Measurements from ENCODE around the gene MANF. TPM values are rescaled to one million over a fixed set of nuclear protein-coding genes. Genes with fewer than 3 reads are reported as not detected.

Gene MANF
- total RNA-seq, 1 experiment from 2014 or later = 27.2 TPM

DNA sequence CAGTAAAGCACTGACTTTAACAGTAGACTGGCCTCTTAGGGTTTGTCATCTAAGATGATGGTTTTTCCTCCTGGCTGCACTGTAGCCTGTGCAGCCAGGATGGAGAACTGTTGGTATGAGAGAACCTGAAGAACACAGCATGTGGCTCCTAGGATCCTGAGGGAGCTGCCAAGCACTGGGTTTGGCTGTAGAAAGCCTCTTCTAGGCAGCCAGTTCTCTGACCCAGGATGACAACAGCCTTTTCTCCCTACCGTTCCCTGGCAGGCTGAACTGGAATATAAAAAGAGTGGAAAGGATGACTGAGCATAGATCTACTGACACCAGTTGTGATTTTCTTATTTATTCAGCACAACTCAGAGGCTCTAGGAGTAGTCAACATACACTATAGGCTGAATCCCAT is 34.3 kb upstream of the MANF start:
- Histone ChIP-seq H3K27me3 (ENCODE audit: low read length) (no peaks in the 10 kb centered on the region), H3K9me2 (replicated peaks; ENCODE audit: insufficient read depth, low read length) (no peaks in the 10 kb centered on the region)

DNA sequence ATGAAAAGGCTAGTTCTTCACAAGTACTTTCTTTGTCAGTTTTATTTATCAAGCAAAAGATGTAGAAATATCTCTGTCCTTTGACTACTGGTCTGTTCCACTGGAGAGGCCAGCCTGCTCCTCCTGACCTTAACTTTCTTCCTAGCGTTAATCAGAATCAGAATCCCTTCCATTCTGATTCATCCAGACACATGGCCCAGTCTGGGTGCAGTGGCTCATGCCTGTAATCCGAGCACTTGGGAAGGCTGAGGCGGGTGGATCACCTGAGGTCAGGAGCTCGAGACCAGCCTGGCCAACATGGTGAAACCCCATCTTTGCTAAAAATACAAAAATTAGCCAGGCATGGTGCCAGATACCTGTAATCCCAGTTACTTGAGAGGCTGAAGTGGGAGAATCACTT is 32.0 kb upstream of the MANF start:
- no peak overlapping the region for H3K27ac ChIP-seq (ENCODE audit: low read length)
- H2AFZ ChIP-seq (ENCODE audit: low read length) = no peak overlapping the region

More for the DNA sequence above, 34.3 kb upstream of the MANF start:
- DNase-seq = no peak
- Histone ChIP-seq H3K9me3 (ENCODE audit: low read length) (no peaks in the 10 kb centered on the region), H3K4me2 (ENCODE audit: low read depth, low read length, poor library complexity, severe bottlenecking) (no peak overlapping the region), H4K20me1 (ENCODE audit: insufficient read depth, low read depth, low read length) (no peaks in the 10 kb centered on the region), H3K36me3 (ENCODE audit: insufficient read depth, low read length) (no peaks in the 10 kb centered on the region), H3K79me2 (ENCODE audit: low read length) (no peaks in the 10 kb centered on the region), H3K9ac (ENCODE audit: low read length) (no peak overlapping the region), H3K4me1 (ENCODE audit: low read length) (no peaks in the 10 kb centered on the region), H2AFZ (ENCODE audit: low read length) (no peak overlapping the region), H3K27ac (ENCODE audit: low read length) (no peak overlapping the region), H3K4me3 (ENCODE audit: low read length) (no peak overlapping the region)

DNA sequence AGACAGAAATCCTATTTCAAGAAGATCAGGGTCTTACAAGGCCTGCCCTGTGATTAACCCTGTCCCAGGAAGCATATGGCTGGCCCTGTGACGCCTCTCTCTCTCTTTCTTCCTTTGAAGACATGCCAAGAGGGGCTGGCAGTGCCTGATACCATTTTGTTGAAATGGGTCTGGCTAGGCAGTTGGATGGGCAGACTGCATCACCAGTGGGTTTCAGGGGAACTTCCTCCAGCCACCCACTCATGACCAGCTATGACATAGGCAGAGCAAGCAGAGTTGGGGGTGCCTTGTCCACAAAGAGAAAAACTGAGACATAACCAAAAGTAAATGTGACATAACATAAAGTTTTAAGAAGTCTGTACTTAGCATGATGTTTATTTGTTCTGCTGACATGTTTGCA is 31.4 kb upstream of the MANF start:
- no peak for DNase-seq
- H3K36me3 ChIP-seq (ENCODE audit: insufficient read depth, low read length) = no peaks in the 10 kb centered on the region

More for the DNA sequence above, 32.0 kb upstream of the MANF start:
- no peaks in the 10 kb centered on the region for H3K9me3 ChIP-seq (ENCODE audit: low read length)
- H4K20me1 ChIP-seq (ENCODE audit: insufficient read depth, low read depth, low read length) = no peaks in the 10 kb centered on the region
- no peaks in the 10 kb centered on the region for H3K9me2 ChIP-seq (replicated peaks; ENCODE audit: insufficient read depth, low read length)
- no peak overlapping the region for H3K4me2 ChIP-seq (ENCODE audit: low read depth, low read length, poor library complexity, severe bottlenecking)
- no peak for DNase-seq
- no peaks in the 10 kb centered on the region for H3K27me3 ChIP-seq (ENCODE audit: low read length)
- no peaks in the 10 kb centered on the region for H3K36me3 ChIP-seq (ENCODE audit: insufficient read depth, low read length)
- H3K4me3 ChIP-seq (ENCODE audit: low read length) = no peak overlapping the region
- H3K4me1 ChIP-seq (ENCODE audit: low read length) = no peaks in the 10 kb centered on the region
- no peaks in the 10 kb centered on the region for H3K79me2 ChIP-seq (ENCODE audit: low read length)
- H3K9ac ChIP-seq (ENCODE audit: low read length) = no peak overlapping the region

DNA sequence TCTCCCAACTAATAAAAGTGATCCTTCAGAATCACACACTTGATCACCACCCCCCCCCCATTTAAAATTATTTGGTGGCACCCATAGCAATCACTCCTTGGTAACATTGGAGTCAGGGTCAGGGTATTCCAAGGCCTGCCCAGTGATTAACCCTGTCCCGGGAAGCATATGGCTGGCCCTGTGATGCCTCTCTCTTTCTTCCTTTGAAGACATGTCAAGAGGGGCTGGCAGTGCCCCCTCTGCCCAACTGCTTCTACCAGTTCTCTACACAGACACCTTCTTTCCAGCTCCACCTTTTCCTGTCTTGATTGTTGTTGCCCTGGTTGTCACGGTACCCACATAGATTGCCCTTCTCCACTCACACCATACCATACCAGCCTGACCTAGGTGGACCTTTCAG is 30.9 kb upstream of the MANF start:
- Histone ChIP-seq H4K20me1 (ENCODE audit: insufficient read depth, low read depth, low read length) (no peaks in the 10 kb centered on the region), H3K9ac (ENCODE audit: low read length) (no peak overlapping the region), H3K27ac (ENCODE audit: low read length) (no peak overlapping the region), H3K36me3 (ENCODE audit: insufficient read depth, low read length) (no peaks in the 10 kb centered on the region), H3K4me3 (ENCODE audit: low read length) (no peak overlapping the region), H3K9me3 (ENCODE audit: low read length) (no peaks in the 10 kb centered on the region), H3K27me3 (ENCODE audit: low read length) (no peaks in the 10 kb centered on the region), H3K4me1 (ENCODE audit: low read length) (no peaks in the 10 kb centered on the region), H3K9me2 (replicated peaks; ENCODE audit: insufficient read depth, low read length) (no peaks in the 10 kb centered on the region), H3K79me2 (ENCODE audit: low read length) (no peaks in the 10 kb centered on the region), H3K4me2 (ENCODE audit: low read depth, low read length, poor library complexity, severe bottlenecking) (no peak overlapping the region), H2AFZ (ENCODE audit: low read length) (no peak overlapping the region)
- no peak for DNase-seq

More for the DNA sequence above, 31.4 kb upstream of the MANF start:
- Histone ChIP-seq H3K4me3 (ENCODE audit: low read length) (no peak overlapping the region), H4K20me1 (ENCODE audit: insufficient read depth, low read depth, low read length) (no peaks in the 10 kb centered on the region), H3K27me3 (ENCODE audit: low read length) (no peaks in the 10 kb centered on the region), H3K4me2 (ENCODE audit: low read depth, low read length, poor library complexity, severe bottlenecking) (no peak overlapping the region), H3K27ac (ENCODE audit: low read length) (no peak overlapping the region), H2AFZ (ENCODE audit: low read length) (no peak overlapping the region), H3K9ac (ENCODE audit: low read length) (no peak overlapping the region), H3K9me3 (ENCODE audit: low read length) (no peaks in the 10 kb centered on the region), H3K9me2 (replicated peaks; ENCODE audit: insufficient read depth, low read length) (no peaks in the 10 kb centered on the region), H3K4me1 (ENCODE audit: low read length) (no peaks in the 10 kb centered on the region), H3K79me2 (ENCODE audit: low read length) (no peaks in the 10 kb centered on the region)

DNA sequence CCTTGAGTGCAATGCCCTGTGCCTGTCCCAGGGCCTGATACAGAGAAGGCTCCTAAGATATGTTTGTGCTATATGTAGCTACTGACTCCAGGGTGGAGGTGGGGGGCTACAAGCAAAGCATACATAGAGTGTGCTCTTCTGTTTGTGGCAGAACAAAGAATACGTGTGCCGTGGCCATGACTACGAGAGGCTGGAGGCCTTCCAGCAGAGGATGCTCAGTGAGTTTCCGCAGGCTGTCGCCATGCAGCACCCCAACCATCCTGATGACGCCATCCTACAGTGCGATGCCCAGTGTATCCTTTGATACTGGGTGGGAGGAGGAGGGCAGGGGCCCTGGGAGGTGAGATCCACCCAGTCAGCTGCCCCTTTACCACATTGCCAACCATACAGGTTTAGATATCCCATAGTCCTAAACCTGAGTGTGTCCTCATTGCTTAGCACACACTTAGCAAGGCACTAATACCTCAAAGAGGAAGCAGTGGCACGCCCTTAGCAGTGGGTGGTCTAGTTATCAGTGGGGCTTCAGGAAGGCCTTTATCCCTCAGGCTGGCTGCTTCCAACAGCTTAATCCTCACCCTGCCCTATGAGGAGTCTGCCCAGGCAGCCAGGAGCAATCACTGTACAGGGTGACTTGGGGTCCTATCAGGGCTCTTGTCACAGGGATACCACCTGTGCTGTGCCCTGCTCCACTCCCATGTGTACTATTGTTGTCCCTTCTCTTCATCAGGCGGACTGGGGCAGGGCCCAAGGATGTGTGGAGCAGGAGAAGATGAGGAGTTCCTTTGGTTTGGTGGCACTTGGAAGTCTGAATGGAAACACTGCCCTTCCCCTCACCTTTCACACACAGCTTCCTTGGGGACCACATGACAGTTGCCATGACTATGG is 30.1 kb upstream of the MANF start:
- no peak overlapping the region for H2AFZ ChIP-seq (ENCODE audit: low read length)
- no peak overlapping the region for H3K27ac ChIP-seq (ENCODE audit: low read length)
- H4K20me1 ChIP-seq (ENCODE audit: insufficient read depth, low read depth, low read length) = no peaks in the 10 kb centered on the region
- no peak overlapping the region for H3K4me3 ChIP-seq (ENCODE audit: low read length)
- no peak overlapping the region for H3K9ac ChIP-seq (ENCODE audit: low read length)
- no peak for DNase-seq
- H3K27me3 ChIP-seq (ENCODE audit: low read length) = no peaks in the 10 kb centered on the region
- H3K4me2 ChIP-seq (ENCODE audit: low read depth, low read length, poor library complexity, severe bottlenecking) = no peak overlapping the region
- H3K4me1 ChIP-seq (ENCODE audit: low read length) = no peaks in the 10 kb centered on the region
- no peaks in the 10 kb centered on the region for H3K9me2 ChIP-seq (replicated peaks; ENCODE audit: insufficient read depth, low read length)
- no peaks in the 10 kb centered on the region for H3K36me3 ChIP-seq (ENCODE audit: insufficient read depth, low read length)
- H3K9me3 ChIP-seq (ENCODE audit: low read length) = no peaks in the 10 kb centered on the region
- no peaks in the 10 kb centered on the region for H3K79me2 ChIP-seq (ENCODE audit: low read length)

DNA sequence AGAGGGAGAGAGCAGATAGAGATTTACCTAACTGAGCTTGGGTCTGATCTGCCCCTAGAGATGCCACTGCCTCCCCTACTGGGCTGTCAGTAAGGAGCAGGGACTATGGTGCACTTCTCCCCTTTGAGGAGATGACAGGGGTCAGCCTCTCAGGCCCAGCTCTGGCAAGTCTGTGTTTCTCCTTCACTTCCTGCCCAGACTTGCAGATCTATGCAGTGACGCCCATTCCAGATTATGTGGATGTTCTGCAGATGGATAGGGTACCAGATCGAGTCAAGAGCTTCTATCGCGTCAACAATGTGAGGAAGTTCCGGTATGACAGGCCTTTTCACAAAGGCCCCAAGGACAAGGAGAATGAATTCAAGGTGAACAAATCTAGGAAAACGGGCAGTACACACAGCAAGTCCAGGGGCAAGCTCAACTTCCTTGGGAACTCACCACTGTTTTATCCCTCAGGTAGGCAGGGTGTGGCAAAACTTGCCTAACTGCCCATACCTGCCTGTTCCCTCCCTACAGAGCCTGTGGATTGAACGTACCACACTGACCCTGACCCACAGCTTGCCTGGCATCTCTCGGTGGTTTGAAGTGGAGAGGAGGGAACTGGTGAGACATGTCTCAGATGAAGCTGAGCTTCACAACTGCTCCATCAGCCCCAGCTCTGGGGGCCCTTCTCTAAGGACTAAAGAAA is 29.1 kb upstream of the MANF start:
- no peak for DNase-seq
- H3K79me2 ChIP-seq (ENCODE audit: low read length) = no peaks in the 10 kb centered on the region
- no peaks in the 10 kb centered on the region for H4K20me1 ChIP-seq (ENCODE audit: insufficient read depth, low read depth, low read length)
- no peaks in the 10 kb centered on the region for H3K27me3 ChIP-seq (ENCODE audit: low read length)
- H3K4me2 ChIP-seq (ENCODE audit: low read depth, low read length, poor library complexity, severe bottlenecking) = no peak overlapping the region
- no peak overlapping the region for H3K4me3 ChIP-seq (ENCODE audit: low read length)
- no peak overlapping the region for H3K27ac ChIP-seq (ENCODE audit: low read length)
- H3K36me3 ChIP-seq (ENCODE audit: insufficient read depth, low read length) = no peaks in the 10 kb centered on the region
- H3K9ac ChIP-seq (ENCODE audit: low read length) = no peak overlapping the region
- no peaks in the 10 kb centered on the region for H3K9me3 ChIP-seq (ENCODE audit: low read length)
- no peaks in the 10 kb centered on the region for H3K9me2 ChIP-seq (replicated peaks; ENCODE audit: insufficient read depth, low read length)
- no peaks in the 10 kb centered on the region for H3K4me1 ChIP-seq (ENCODE audit: low read length)
- H2AFZ ChIP-seq (ENCODE audit: low read length) = no peak overlapping the region

DNA sequence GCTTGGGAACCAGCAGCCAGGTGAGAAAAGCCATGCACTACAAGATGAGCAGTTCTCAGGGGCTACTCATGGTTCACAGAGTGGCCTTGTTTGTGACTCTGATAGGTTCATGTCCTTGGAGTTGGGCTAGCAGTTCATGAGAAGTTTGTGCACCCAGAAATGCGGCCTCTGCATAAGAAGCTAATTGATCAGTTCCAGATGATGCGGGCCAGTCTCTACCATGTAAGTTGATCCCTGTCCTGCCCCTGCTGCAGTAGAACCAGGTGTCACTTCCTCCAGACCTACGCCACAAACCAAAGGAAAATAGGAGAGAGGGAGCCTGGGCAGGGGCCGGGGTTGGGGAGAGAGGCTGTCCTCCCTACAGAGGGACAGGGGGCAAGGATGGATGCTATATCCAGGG is 27.2 kb upstream of the MANF start:
- no peaks in the 10 kb centered on the region for H3K9me3 ChIP-seq (ENCODE audit: low read length)
- H3K4me3 ChIP-seq (ENCODE audit: low read length) = no peak overlapping the region
- no peak overlapping the region for H2AFZ ChIP-seq (ENCODE audit: low read length)
- no peaks in the 10 kb centered on the region for H3K4me1 ChIP-seq (ENCODE audit: low read length)
- no peaks in the 10 kb centered on the region for H3K36me3 ChIP-seq (ENCODE audit: insufficient read depth, low read length)
- DNase-seq = no peak
- no peaks in the 10 kb centered on the region for H4K20me1 ChIP-seq (ENCODE audit: insufficient read depth, low read depth, low read length)
- H3K9ac ChIP-seq (ENCODE audit: low read length) = no peak overlapping the region
- H3K27ac ChIP-seq (ENCODE audit: low read length) = no peak overlapping the region
- H3K4me2 ChIP-seq (ENCODE audit: low read depth, low read length, poor library complexity, severe bottlenecking) = no peak overlapping the region
- H3K79me2 ChIP-seq (ENCODE audit: low read length) = no peaks in the 10 kb centered on the region
- no peaks in the 10 kb centered on the region for H3K27me3 ChIP-seq (ENCODE audit: low read length)
- H3K9me2 ChIP-seq (replicated peaks; ENCODE audit: insufficient read depth, low read length) = no peaks in the 10 kb centered on the region

DNA sequence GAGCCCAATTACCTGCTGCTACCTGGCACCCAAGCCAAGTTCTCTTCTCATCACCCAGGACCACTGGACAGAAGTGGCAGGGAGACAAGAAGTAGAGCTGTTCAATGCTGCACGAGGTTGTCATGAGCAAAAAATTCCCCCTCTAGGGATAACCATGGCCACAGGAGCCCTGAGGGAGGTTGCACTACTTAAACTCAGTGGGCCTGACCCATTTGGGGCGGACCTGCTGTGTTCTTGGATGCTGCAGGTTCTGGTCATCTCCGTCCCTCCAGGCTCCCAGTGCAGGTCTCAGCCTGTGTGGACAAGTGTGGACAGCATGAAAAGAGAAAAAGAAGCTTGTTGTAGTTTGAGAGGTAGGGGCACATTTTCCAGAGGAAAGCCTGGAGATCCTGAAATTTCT is 26.1 kb upstream of the MANF start:
- H3K27ac ChIP-seq (ENCODE audit: low read length) = no peak overlapping the region
- H3K27me3 ChIP-seq (ENCODE audit: low read length) = no peaks in the 10 kb centered on the region
- H3K9ac ChIP-seq (ENCODE audit: low read length) = no peak overlapping the region
- H3K4me2 ChIP-seq (ENCODE audit: low read depth, low read length, poor library complexity, severe bottlenecking) = no peak overlapping the region
- no peak for DNase-seq
- no peak overlapping the region for H3K4me3 ChIP-seq (ENCODE audit: low read length)
- H3K36me3 ChIP-seq (ENCODE audit: insufficient read depth, low read length) = no peaks in the 10 kb centered on the region
- H3K9me2 ChIP-seq (replicated peaks; ENCODE audit: insufficient read depth, low read length) = no peaks in the 10 kb centered on the region
- no peaks in the 10 kb centered on the region for H3K79me2 ChIP-seq (ENCODE audit: low read length)
- no peaks in the 10 kb centered on the region for H3K9me3 ChIP-seq (ENCODE audit: low read length)
- H4K20me1 ChIP-seq (ENCODE audit: insufficient read depth, low read depth, low read length) = no peaks in the 10 kb centered on the region
- H3K4me1 ChIP-seq (ENCODE audit: low read length) = no peaks in the 10 kb centered on the region
- H2AFZ ChIP-seq (ENCODE audit: low read length) = no peak overlapping the region

Data from Karpas-422 (cell line).